Measurements from ENCODE around the gene SRP9.
"Not testable (repeated sequence)": the region's sequence is repeated elsewhere in the genome, so short reads cannot be mapped to it uniquely, and the experiment has no call there.

The SRP9 gene

GRCh38 chr1:225814381-225814780, 36.8 kb downstream of the SRP9 start:
- Histone ChIP-seq H3K9ac (no peak overlapping the region), H3K4me3 (no peak overlapping the region), H3K4me2 (no peak overlapping the region), H3K27ac (no peak overlapping the region), H3K36me3 (no peaks in the 10 kb centered on the region), H3K4me1 (peaks cover 34% of the 10 kb centered on the region), H3K27me3 (no peaks in the 10 kb centered on the region; the same call in 1 of the 2 replicates), H4K20me1 (peaks cover 16% of the 10 kb centered on the region; the same call in 1 of the 2 replicates), H3K9me3 (no peaks in the 10 kb centered on the region)
- no peak for TF ChIP-seq Cebpa-rat (IDR thresholded peaks at IDR 0.05)

- not testable (repeated sequence) for H3K4me3 ChIP-seq, H3K9ac ChIP-seq, H3K4me2 ChIP-seq, H3K9me3 ChIP-seq, H3K36me3 ChIP-seq, H3K27ac ChIP-seq, H3K27me3 ChIP-seq
- peaks cover 30% of the 10 kb centered on the region for H3K4me1 ChIP-seq
- H4K20me1 ChIP-seq, result peaks cover 16% of the 10 kb centered on the region; the same call in 1 of the 2 replicates
Observed at GRCh38 chr1:225815090-225815489, 37.5 kb downstream of the SRP9 start.

GRCh38 chr1:225815526-225816178, 38.0 kb downstream of the SRP9 start:
- Histone ChIP-seq H3K27me3 (no peaks in the 10 kb centered on the region; the same call in 1 of the 2 replicates), H3K4me3 (no peak overlapping the region), H3K27ac (no peak overlapping the region), H3K4me1 (peaks cover 27% of the 10 kb centered on the region), H3K9ac (no peak overlapping the region), H4K20me1 (peaks cover 16% of the 10 kb centered on the region; the same call in 1 of the 2 replicates), H3K4me2 (no peak overlapping the region), H3K36me3 (no peaks in the 10 kb centered on the region), H3K9me3 (no peaks in the 10 kb centered on the region)
- TF ChIP-seq Cebpa-rat (IDR thresholded peaks at IDR 0.05), result no peak

GRCh38 chr1:225816643-225817538, 39.3 kb downstream of the SRP9 start:
- H3K4me2 ChIP-seq, result peak overlapping the region; percentile 63

GRCh38 chr1:225817611-225818061, 40.0 kb downstream of the SRP9 start:
- peak overlapping the region; percentile 58; the same call in 1 of the 2 replicates for H3K27ac ChIP-seq
- no peaks in the 10 kb centered on the region for H3K9me3 ChIP-seq
- H3K9ac ChIP-seq, result no peak overlapping the region
- peaks cover 21% of the 10 kb centered on the region for H3K4me1 ChIP-seq
- no peaks in the 10 kb centered on the region for H4K20me1 ChIP-seq
- no peak for TF ChIP-seq Cebpa-rat (IDR thresholded peaks at IDR 0.05)
- H3K4me2 ChIP-seq, result peak overlapping the region; percentile 63
- H3K4me3 ChIP-seq, result no peak overlapping the region
- H3K36me3 ChIP-seq, result no peaks in the 10 kb centered on the region
- no peaks in the 10 kb centered on the region for H3K27me3 ChIP-seq

More at GRCh38 chr1:225816643-225817538, 39.3 kb downstream of the SRP9 start:
- Histone ChIP-seq H4K20me1 (0 out of 2 replicates have a peak, but pooled peaks cover 4% of the 10 kb centered on the region), H3K27me3 (no peaks in the 10 kb centered on the region), H3K9ac (no peak overlapping the region), H3K4me3 (no peak overlapping the region), H3K36me3 (no peaks in the 10 kb centered on the region), H3K4me1 (peaks cover 21% of the 10 kb centered on the region), H3K9me3 (no peaks in the 10 kb centered on the region), H3K27ac (peak overlapping the region; percentile 58; the same call in 1 of the 2 replicates)
- TF ChIP-seq Cebpa-rat (IDR thresholded peaks at IDR 0.05), result no peak

GRCh38 chr1:225818229-225818628, 40.6 kb downstream of the SRP9 start:
- Histone ChIP-seq H3K36me3 (no peaks in the 10 kb centered on the region), H3K4me1 (peaks cover 19% of the 10 kb centered on the region), H4K20me1 (no peaks in the 10 kb centered on the region), H3K27me3 (no peaks in the 10 kb centered on the region), H3K27ac (no peak overlapping the region), H3K4me2 (no peak overlapping the region; the same call in 1 of the 2 replicates), H3K9ac (no peak overlapping the region), H3K4me3 (no peak overlapping the region), H3K9me3 (no peaks in the 10 kb centered on the region)
- TF ChIP-seq Cebpa-rat (IDR thresholded peaks at IDR 0.05), result no peak

- Histone ChIP-seq H3K9ac (no peak overlapping the region), H3K36me3 (no peaks in the 10 kb centered on the region), H4K20me1 (no peaks in the 10 kb centered on the region), H3K9me3 (no peaks in the 10 kb centered on the region), H3K4me2 (no peak overlapping the region), H3K27ac (no peak overlapping the region), H3K27me3 (no peaks in the 10 kb centered on the region), H3K4me1 (peaks cover 12% of the 10 kb centered on the region), H3K4me3 (no peak overlapping the region)
- TF ChIP-seq Cebpa-rat (IDR thresholded peaks at IDR 0.05), result no peak
Observed at GRCh38 chr1:225819346-225820192, 41.9 kb downstream of the SRP9 start.

- Histone ChIP-seq H3K4me2 (no peak overlapping the region), H3K27me3 (no peaks in the 10 kb centered on the region), H3K27ac (no peak overlapping the region), H3K9me3 (no peaks in the 10 kb centered on the region), H4K20me1 (no peaks in the 10 kb centered on the region), H3K4me3 (no peak overlapping the region), H3K36me3 (no peaks in the 10 kb centered on the region), H3K4me1 (peaks cover 12% of the 10 kb centered on the region), H3K9ac (no peak overlapping the region)
- no peak for TF ChIP-seq Cebpa-rat (IDR thresholded peaks at IDR 0.05)
Observed at GRCh38 chr1:225820522-225821120, 43.0 kb downstream of the SRP9 start.
